ENCODE data around the gene DNAH14. TPM values are rescaled to one million over a fixed set of nuclear protein-coding genes. Genes with fewer than 3 reads are reported as not detected.

The DNAH14 gene
- total and polyA plus RNA-seq, 2 of the 8 experiments (the other 6 are each of a cell fraction or from before 2014, with no cell fraction given) = 8.4 to 40.7 TPM

- H2BK5ac ChIP-seq (ENCODE audit: low read depth, low read length) = no peak overlapping the region
- no peak overlapping the region for H3K9ac ChIP-seq (replicated peaks in 1 of 4; ENCODE audit: extremely low read depth in 1 of 4, low read depth in 3 of 4, low read length in 3 of 4)
- no peak overlapping the region for H2AK5ac ChIP-seq (ENCODE audit: low read depth, low read length)
- no peak overlapping the region for H2AFZ ChIP-seq (ENCODE audit: low read length)
- no peak overlapping the region for H2BK12ac ChIP-seq (ENCODE audit: low read depth, low read length)
- POLR2A ChIA-PET (ENCODE audit: partially characterized antibody) = interaction anchor here (1.5 kb wide), 1 partner anchor 23 kb away, joined by 4 read pairs; no protein-coding TSS in a partner anchor
- H3K23ac ChIP-seq (ENCODE audit: insufficient read length) = no peak overlapping the region
- H3K18ac ChIP-seq (ENCODE audit: extremely low read depth, low read length) = no peak overlapping the region
- H4K8ac ChIP-seq (ENCODE audit: extremely low read depth, insufficient read depth, low read length) = no peak overlapping the region
- H3K27me3 ChIP-seq (replicated peaks in 1 of 4; ENCODE audit: control insufficient read depth in 3 of 4, extremely low read depth in 1 of 4, insufficient read depth in 3 of 4, low read length in 3 of 4) = peaks cover 0 to 3% (median 1%) of the 10 kb centered on the region in 4 experiments; a peak in 2 of 7 replicates
- H3K27ac ChIP-seq (ENCODE audit: low read depth, low read length) = no peak overlapping the region
- no peak overlapping the region for H2BK20ac ChIP-seq (ENCODE audit: low read length)
- CTCF ChIA-PET (ENCODE audit: partially characterized antibody) = interaction anchor here (1.0 to 5.0 kb wide), 2 partner anchors 8 to 218 kb away, joined by 5 to 17 read pairs; no protein-coding TSS in a partner anchor
- no peak overlapping the region for H3K14ac ChIP-seq (ENCODE audit: insufficient read length)
- DNase-seq (ENCODE audit: low read depth in 1 of 2, low spot score in 2 of 2) = no peak
- no peak overlapping the region for H3K56ac ChIP-seq (replicated peaks; ENCODE audit: insufficient read length, low read depth, low read length)
- H2BK120ac ChIP-seq (replicated peaks; ENCODE audit: low read depth, low read length) = no peak overlapping the region
- H4K91ac ChIP-seq (replicated peaks; ENCODE audit: insufficient read length, low read length) = no peak overlapping the region
- FAIRE-seq = no peak
- no peak overlapping the region for H2BK15ac ChIP-seq (ENCODE audit: low read length)
- H3K79me2 ChIP-seq (ENCODE audit: control insufficient read depth in 1 of 2, insufficient read depth in 2 of 2, low read length in 2 of 2) = peaks cover 13 to 61% of the 10 kb centered on the region in 2 experiments
- H3K4me3 ChIP-seq (ENCODE audit: extremely low read depth in 1 of 4, insufficient read depth in 2 of 4, low read depth in 3 of 4, low read length in 4 of 4) = no peak overlapping the region
- WGBS, 2 experiments (ENCODE audit: extremely low coverage in 1 of 2, insufficient coverage in 1 of 2, insufficient read length in 1 of 2, insufficient replicate concordance in 2 of 2, low coverage in 1 of 2, low lambda C conversion rate in 2 of 2, missing lambda C conversion rate in 1 of 2) = 82% methylated on average over 7 of the region's 7 CpGs; no CpG with 5 or more reads in 1 of the 2 experiments
- H3K4me2 ChIP-seq (ENCODE audit: insufficient read depth in 1 of 2, low read depth in 2 of 2, low read length in 2 of 2) = no peak overlapping the region
- no peak overlapping the region for H3K4ac ChIP-seq (replicated peaks; ENCODE audit: insufficient read length, low read depth, low read length)
- no peak overlapping the region for H4K5ac ChIP-seq (ENCODE audit: insufficient read length, low read depth, low read length)
- peaks cover 3 to 14% (median 8%) of the 10 kb centered on the region in 4 experiments; a peak in 7 of 8 replicates for H3K36me3 ChIP-seq (ENCODE audit: control insufficient read depth in 2 of 4, insufficient read depth in 4 of 4, low read length in 3 of 4)
- H3K4me1 ChIP-seq (replicated peaks in 1 of 4; ENCODE audit: control insufficient read depth in 3 of 4, insufficient read depth in 4 of 4, low read length in 3 of 4) = peaks cover 3 to 13% (median 9%) of the 10 kb centered on the region in 4 experiments
- peaks cover 6% of the 10 kb centered on the region; the same call in 1 of the 2 replicates for H3K79me1 ChIP-seq (ENCODE audit: low read depth, low read length)
- no peaks in the 10 kb centered on the region for H3K9me3 ChIP-seq (ENCODE audit: insufficient read depth in 2 of 2, low read depth in 1 of 2, low read length in 1 of 2)
- peaks cover 6 to 23% of the 10 kb centered on the region in 2 experiments for H4K20me1 ChIP-seq (replicated peaks in 1 of 2; ENCODE audit: control insufficient read depth in 1 of 2, insufficient read depth in 2 of 2, low read length in 2 of 2)
- H3K23me2 ChIP-seq (ENCODE audit: low read depth, low read length) = peaks cover 9% of the 10 kb centered on the region
- TF ChIP-seq FOSL1 (IDR thresholded peaks at IDR 0.05; ENCODE audit: insufficient read depth, low read depth, low read length) (no peak), YY1 (IDR thresholded peaks at IDR 0.05; ENCODE audit: low read depth, low read length) (no peak), GTF2F1 (IDR thresholded peaks at IDR 0.05; ENCODE audit: borderline replicate concordance, low read depth, low read length) (no peak), POLR2AphosphoS5 (IDR thresholded peaks at IDR 0.05; ENCODE audit: low read depth, low read length) (no peak), EGR1 (IDR thresholded peaks at IDR 0.05; ENCODE audit: borderline replicate concordance, low read depth, low read length) (no peak), SIN3A (conservative IDR thresholded peaks at IDR 0.05 in 1 of 2, IDR thresholded peaks at IDR 0.05 in 1 of 2; ENCODE audit: low read depth in 1 of 2, low read length in 2 of 2) (no peak), CBX8 (IDR thresholded peaks at IDR 0.05; ENCODE audit: borderline replicate concordance, low read depth, low read length) (no peak), POU5F1 (IDR thresholded peaks at IDR 0.05; ENCODE audit: low read depth, low read length) (no peak), KDM4A (IDR thresholded peaks at IDR 0.05; ENCODE audit: low read depth, low read length, severe bottlenecking) (no peak), POLR2A (IDR thresholded peaks at IDR 0.05; ENCODE audit: control extremely low read depth in 1 of 2, low read depth in 2 of 2, low read length in 2 of 2) (no peak), PHF8 (conservative IDR thresholded peaks at IDR 0.05; ENCODE audit: low read depth, low read length) (no peak), SAP30 (IDR thresholded peaks at IDR 0.05; ENCODE audit: insufficient read depth, insufficient replicate concordance, low read length) (no peak), KDM1A (IDR thresholded peaks at IDR 0.05; ENCODE audit: borderline replicate concordance, low read length) (no peak)
Measured at GRCh38 chr1:225422795-225423517, 493.5 kb downstream of the DNAH14 start.

Data from H1 (cell line).